ENCODE data around the gene BTBD18. TPM values are rescaled to one million over a fixed set of nuclear protein-coding genes. Genes with fewer than 3 reads are reported as not detected.

Gene BTBD18
- total and polyA plus RNA-seq, 3 donors from 2014 or later = 2.8 to 7.2 (median 3.1) TPM

- TF ChIP-seq CTCF (IDR thresholded peaks at IDR 0.05) (no peak), POLR2A (IDR thresholded peaks at IDR 0.05) (no peak)
- no peaks in the 10 kb centered on the region for H3K36me3 ChIP-seq (ENCODE audit: low read depth, missing control alignments)
- no peaks in the 10 kb centered on the region for H3K9me3 ChIP-seq
- intact Hi-C loops (cut with DNase I; ENCODE audit: low total_unique reads) = no loop called here
- no peak overlapping the region for H3K27ac ChIP-seq
- H3K4me1 ChIP-seq = peaks cover 28% of the 10 kb centered on the region
- H3K27me3 ChIP-seq = no peaks in the 10 kb centered on the region
- no peak overlapping the region for H3K4me3 ChIP-seq
- DNase-seq = no peak
Observed at GRCh38 chr11:57788703-57789088, 37.1 kb upstream of the BTBD18 start.

- Histone ChIP-seq H3K27me3 (no peaks in the 10 kb centered on the region), H3K36me3 (ENCODE audit: low read depth, missing control alignments) (no peaks in the 10 kb centered on the region), H3K4me1 (peaks cover 26% of the 10 kb centered on the region), H3K4me3 (no peak overlapping the region), H3K27ac (no peak overlapping the region), H3K9me3 (no peaks in the 10 kb centered on the region)
- DNase-seq = no peak
- TF ChIP-seq POLR2A (IDR thresholded peaks at IDR 0.05) = no peak
- TF ChIP-seq CTCF (IDR thresholded peaks at IDR 0.05) = no peak
- 67 to 72% methylated on average over 6 of the region's 6 CpGs for whole genome bisulfite sequencing, 2 donors
- intact Hi-C loops (cut with DNase I; ENCODE audit: low total_unique reads) = no loop called here
Observed at GRCh38 chr11:57787920-57788702, 36.5 kb upstream of the BTBD18 start.

GRCh38 chr11:57787006-57787604 is 35.5 kb upstream of the BTBD18 start:
- Histone ChIP-seq H3K9me3 (no peaks in the 10 kb centered on the region), H3K27me3 (no peaks in the 10 kb centered on the region), H3K4me3 (no peak overlapping the region), H3K36me3 (ENCODE audit: low read depth, missing control alignments) (no peaks in the 10 kb centered on the region), H3K27ac (no peak overlapping the region), H3K4me1 (peaks cover 29% of the 10 kb centered on the region)
- intact Hi-C loops (cut with DNase I; ENCODE audit: low total_unique reads) = no loop called here
- no peak for DNase-seq
- 84 to 89% methylated on average over 4 of the region's 4 CpGs for WGBS, 2 donors
- TF ChIP-seq CTCF (IDR thresholded peaks at IDR 0.05) (no peak), POLR2A (IDR thresholded peaks at IDR 0.05) (no peak)

GRCh38 chr11:57786436-57786835 is 34.8 kb upstream of the BTBD18 start:
- Histone ChIP-seq H3K4me1 (peaks cover 29% of the 10 kb centered on the region), H3K9me3 (no peaks in the 10 kb centered on the region), H3K27me3 (no peaks in the 10 kb centered on the region), H3K4me3 (no peak overlapping the region), H3K36me3 (ENCODE audit: low read depth, missing control alignments) (no peaks in the 10 kb centered on the region), H3K27ac (no peak overlapping the region)
- TF ChIP-seq CTCF (IDR thresholded peaks at IDR 0.05) = no peak
- TF ChIP-seq POLR2A (IDR thresholded peaks at IDR 0.05) = no peak
- DNase-seq = no peak
- intact Hi-C loops (cut with DNase I; ENCODE audit: low total_unique reads) = no loop called here
- 88 to 91% methylated on average over 4 of the region's 4 CpGs for WGBS, 2 donors

- intact Hi-C loops (cut with DNase I; ENCODE audit: low total_unique reads) = no loop called here
- no peaks in the 10 kb centered on the region for H3K27me3 ChIP-seq
- H3K9me3 ChIP-seq = no peaks in the 10 kb centered on the region
- no peaks in the 10 kb centered on the region for H3K36me3 ChIP-seq (ENCODE audit: low read depth, missing control alignments)
- 61 to 75% methylated on average over 2 of the region's 2 CpGs for WGBS, 2 donors
- H3K4me1 ChIP-seq = peaks cover 41% of the 10 kb centered on the region
- no peak for DNase-seq
- TF ChIP-seq CTCF (IDR thresholded peaks at IDR 0.05) = no peak
- TF ChIP-seq POLR2A (IDR thresholded peaks at IDR 0.05) = no peak
- H3K27ac ChIP-seq = no peak overlapping the region
- H3K4me3 ChIP-seq = no peak overlapping the region
Observed at GRCh38 chr11:57785072-57785471, 33.5 kb upstream of the BTBD18 start.

Data from testis (tissue), 3 donors.